GM19023 (cell line): ENCODE results near the gene ZSWIM8.
A peak's percentile ranks its signal among the peaks of the same experiment; 100 is the strongest.
"Not testable (repeated sequence)": the region's sequence is repeated elsewhere in the genome, so short reads cannot be mapped to it uniquely, and the experiment has no call there.

Experiments
- ATAC-seq: cut with Tn5 transposase; IDR thresholded peaks from one replicate; pipeline ENCODE4 v1.9.1; 2021; ENCODE audit warnings: mild to moderate bottlenecking, moderate library complexity; ENCODE audit not compliant: unreplicated experiment

Gene ZSWIM8

DNA sequence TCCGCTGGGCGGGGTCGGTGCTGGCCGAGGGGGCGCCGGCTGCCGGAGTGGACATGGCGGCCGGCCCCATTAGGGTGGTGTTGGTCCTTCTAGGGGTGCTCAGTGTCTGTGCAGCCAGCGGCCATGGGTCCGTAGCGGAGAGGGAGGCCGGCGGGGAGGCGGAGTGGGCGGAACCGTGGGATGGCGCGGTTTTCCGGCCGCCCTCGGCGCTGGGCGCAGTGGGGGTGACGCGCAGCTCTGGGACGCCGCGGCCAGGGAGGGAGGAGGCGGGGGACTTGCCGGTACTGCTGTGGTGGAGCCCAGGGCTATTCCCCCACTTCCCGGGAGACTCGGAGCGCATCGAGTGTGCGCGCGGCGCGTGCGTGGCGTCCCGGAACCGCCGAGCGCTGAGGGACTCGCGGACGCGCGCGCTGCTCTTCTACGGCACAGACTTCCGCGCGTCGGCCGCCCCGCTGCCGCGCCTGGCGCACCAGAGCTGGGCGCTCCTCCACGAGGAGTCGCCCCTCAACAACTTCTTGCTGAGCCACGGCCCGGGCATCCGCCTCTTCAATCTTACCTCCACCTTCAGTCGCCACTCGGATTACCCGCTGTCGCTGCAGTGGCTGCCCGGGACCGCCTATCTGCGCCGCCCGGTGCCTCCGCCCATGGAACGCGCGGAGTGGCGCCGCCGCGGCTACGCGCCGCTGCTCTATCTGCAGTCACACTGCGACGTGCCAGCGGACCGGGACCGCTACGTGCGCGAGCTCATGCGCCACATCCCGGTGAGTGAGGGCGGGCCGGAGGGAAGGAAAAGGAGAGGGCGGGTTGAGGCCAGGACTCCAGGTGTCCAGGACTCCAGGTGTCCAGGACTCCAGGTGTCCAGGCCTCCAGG lies 12.9 kb upstream of the ZSWIM8 start:
- ATAC-seq, result peak; percentile 68

DNA sequence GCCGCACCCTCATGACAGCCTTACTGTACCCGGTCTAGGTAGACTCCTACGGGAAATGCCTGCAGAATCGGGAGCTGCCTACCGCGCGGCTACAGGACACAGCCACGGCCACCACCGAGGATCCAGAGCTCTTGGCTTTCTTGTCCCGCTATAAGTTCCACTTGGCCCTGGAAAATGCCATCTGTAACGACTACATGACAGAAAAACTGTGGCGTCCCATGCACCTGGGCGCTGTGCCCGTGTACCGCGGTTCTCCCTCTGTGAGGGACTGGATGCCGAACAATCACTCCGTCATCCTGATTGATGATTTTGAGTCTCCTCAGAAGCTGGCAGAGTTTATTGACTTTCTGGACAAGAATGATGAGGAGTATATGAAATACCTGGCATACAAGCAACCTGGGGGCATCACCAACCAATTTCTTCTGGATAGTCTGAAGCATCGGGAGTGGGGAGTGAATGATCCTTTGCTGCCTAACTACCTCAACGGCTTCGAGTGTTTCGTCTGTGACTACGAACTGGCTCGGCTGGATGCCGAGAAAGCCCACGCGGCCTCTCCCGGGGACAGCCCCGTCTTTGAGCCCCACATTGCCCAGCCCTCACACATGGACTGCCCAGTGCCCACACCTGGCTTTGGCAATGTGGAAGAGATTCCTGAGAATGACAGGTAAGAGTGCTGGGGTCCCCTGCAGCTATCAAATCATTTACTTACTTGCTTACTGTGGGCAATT lies 12.1 kb upstream of the ZSWIM8 start:
- ATAC-seq, result peak; percentile 6

DNA sequence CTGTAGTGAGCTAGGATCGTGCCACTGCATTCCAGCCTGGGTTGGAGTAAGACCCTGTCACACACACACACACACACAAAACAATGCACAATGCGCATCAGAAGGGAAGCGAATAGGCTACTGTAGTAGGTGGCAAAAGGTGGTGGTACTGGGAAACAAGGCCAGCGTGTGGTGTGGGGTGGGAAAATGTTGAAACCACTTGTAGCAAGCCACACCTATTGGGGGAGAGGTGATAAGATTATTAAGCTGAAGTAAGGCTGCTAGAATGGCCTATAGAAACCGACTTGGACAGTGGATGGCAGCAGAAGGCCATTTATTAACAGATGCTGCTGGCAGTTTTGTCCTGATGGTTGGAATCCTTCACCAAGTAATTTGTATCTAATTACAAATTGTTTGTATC lies 10.8 kb upstream of the ZSWIM8 start:
- ATAC-seq, result no peak

DNA sequence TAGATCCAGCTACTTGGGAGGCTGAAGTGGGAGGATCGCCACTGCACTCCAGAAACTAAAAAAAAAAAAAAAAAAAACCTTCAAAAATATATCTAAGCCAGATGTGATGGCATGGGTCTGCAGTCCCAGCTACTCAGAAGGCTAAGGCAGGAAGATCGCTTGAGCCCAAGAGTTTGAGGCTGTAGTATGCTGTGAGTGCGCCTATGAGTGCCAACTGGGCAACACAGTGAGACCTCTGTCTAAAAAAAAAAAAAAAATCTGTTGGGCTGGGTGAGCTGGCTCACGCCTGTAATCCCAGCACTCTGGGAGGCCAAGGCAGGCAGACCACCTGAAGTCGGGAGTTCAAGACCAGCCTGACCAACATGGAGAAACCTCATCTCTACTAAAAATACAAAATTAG lies 6.4 kb upstream of the ZSWIM8 start:
- ATAC-seq, result no peak

DNA sequence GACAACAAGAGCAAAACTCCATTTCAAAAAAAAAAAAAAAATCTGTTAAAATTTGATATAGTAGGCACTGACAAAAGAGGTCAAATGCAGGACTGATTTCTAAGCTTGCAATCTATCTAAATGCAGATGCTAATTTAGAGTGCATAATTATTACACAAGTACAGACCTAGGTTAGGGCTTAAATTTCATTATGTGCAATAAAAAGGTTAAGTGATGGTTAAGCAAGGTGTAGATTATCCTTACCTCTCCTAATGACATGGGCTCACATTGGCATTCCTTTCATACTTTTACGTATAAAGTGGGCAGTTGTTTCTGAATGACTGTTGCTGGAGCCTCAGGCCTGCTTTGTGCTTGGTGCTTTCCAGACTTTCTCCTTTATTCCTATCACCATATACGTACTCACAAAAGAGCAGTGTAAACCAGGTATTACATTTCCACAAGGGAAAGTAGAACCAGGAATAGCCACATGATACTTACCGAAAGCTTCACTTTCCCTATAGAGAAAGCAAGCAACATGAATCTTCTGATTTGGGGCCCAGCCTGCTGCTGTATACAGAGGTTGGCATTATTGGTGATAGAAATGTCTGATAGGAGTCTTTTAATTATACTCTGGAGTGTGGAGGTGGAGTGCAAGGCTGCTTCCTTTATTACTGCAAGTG lies 5.7 kb upstream of the ZSWIM8 start:
- no peak for ATAC-seq

DNA sequence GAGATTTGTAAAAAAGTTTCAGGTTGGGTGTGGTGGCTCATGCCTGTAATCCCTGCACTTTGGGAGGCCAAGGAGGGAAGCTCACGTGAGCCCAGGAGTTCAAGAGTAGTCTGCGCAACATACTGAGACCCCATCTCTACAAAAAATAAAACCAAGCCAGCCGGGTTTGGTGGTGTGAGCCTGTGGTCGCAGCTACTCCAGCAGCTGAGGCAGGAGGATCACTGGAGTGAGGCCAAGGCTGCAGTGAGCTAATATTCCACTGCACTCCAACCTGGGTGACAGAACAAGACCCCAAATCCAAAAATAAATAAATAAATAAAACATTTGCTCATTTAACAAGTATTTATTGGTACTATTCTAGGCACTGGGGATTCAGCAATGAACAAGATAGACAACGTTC lies 5.1 kb upstream of the ZSWIM8 start:
- ATAC-seq, result no peak

DNA sequence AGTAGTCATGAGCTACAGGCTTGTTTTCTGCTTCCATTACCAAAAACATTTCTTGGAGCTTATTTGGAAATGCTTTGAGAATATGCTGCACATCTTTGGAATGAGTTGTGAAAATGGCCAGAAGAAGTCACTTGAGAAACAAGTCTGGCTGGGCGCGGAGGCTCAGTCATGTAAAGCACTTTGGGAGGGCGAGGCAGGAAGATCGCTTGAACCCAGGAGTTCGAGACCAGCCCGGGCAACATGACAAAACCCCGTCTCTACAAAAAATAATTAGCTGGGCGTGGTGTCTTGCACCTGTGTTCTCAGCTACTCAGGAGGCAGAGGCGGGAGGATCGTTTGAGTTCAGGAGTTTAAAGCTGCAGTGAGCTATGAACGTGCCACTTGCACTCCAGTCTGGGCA lies 4.4 kb upstream of the ZSWIM8 start:
- ATAC-seq, result no peak

DNA sequence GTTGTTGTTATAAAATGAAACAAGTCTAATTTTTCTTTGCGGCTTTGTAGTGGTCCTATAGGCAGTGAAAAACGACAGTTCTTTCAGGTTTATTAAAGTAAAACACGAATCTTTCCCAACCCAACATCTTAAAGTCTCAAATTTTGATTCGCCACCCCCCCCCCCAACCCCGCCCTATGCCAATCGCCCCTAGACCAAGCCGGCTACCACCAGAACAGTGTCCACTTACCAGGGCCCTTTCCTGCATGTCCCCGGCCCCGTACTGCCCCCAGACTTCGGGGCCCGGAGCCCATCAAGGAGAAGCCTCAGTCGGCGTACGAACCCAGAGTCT lies 3.9 kb upstream of the ZSWIM8 start:
- ATAC-seq, result peak; percentile 14

DNA sequence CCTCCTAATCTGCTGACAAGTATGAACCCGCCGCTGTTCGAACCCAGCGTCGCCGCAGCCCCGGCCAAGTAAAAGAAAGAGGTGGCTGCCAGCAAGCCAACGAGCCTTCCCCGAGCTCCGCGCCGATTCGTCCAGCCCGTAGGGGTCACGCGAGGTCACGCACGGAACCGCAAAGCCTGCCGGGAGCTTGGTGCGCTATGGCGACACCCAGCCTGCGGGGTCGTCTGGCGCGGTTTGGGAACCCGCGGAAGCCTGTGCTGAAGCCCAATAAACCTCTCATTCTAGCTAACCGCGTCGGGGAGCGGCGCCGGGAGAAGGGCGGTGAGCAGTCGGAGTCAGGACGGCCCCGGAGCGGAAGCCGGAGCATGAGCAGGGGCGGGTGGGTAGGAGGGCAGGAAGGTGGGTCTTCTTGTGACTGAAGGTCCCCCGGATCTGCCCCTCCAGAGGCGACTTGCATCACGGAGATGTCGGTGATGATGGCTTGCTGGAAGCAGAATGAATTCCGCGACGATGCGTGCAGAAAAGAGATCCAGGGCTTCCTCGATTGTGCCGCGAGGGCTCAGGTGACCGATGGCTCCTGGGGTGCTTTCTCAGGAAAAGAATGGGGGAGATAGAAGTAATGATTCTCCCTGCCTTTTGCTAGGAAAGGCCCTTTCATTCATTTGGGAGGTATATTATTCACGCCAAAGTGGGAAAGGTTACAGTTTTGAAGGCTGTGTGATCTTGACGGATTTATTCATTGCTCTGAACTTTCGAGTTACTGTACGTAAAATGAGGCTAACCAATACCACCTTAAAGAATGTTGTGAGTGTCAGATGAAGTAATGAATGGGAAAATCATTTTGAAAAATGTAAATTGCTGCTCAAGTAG lies 3.3 kb upstream of the ZSWIM8 start, which contains the start of gene CHCHD1:
Gene CHCHD1 (plus strand): TSS at position 170 of the 870 bp plus-strand sequence. CDS start 28 bp downstream, at position 198.
- peak; percentile 54 for ATAC-seq

DNA sequence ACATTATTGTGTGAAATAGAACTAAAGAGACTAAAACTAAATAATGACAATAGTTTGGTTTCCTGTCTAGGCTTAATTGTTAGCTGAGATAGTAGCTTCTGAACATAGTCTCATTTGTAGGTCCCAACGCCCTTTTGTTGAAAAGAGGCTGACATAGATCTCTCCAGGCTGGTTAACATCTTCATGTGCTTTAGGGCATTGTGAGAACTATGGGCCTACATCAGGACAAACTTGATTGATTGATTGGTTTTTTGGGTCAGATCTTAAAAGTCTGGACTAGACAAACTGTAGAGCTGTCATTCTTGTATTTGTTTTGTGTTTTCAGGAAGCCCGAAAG lies 2.7 kb upstream of the ZSWIM8 start:
- no peak for ATAC-seq

DNA sequence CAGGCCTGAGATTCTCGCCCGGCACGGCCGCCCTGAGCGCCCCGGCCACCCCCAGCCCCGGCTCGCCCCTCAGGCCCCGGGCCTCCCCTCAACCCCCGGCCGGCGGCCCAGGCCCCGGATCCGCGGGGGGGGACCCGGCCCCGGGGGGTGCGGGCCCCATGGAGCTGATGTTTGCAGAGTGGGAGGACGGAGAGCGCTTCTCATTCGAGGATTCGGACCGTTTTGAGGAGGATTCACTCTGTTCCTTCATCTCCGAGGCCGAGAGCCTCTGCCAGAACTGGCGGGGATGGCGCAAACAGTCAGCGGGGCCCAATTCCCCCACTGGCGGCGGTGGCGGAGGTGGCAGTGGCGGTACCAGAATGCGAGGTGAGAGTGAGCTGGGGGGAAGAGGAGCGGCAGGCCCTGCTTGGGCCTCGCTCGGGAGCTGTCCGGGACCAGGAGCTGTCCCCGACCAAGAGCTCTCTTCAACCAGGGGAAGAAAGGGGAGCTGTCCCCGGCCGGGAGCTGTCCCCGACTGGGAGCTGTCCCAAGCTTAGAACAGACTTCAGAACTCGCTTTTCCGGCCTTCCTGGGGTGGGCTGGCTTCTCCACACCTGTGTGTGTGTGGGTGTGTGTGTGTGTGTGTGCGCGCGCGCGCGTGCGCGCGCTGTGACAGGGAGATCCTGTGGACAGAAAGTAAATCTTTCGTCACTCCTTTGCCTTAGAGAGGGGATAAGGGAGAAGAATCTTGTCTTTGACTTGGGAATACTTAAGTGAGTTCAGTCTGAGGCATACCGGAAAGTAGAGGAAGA lies 510 bp downstream of the ZSWIM8 start:
- ATAC-seq, result peak; percentile 32

DNA sequence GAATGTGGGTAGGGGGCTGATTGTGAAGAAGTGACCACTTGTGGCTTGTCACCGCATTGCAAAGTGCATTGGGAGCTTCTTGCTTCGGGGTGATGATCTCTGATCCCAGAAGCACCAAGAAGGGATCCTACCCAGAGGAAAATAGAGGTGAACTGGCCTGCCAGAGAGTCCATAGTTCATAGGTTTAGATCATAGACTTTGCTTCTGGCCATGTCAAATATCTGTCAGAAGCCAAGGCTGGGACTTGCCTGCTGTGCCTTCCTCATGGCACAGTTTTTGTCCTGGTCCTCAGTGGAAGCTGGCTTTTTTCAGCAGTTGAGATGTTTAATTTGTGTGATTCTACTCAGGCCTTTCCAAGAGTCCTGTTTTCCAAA lies 1.1 kb downstream of the ZSWIM8 start:
- no peak for ATAC-seq

DNA sequence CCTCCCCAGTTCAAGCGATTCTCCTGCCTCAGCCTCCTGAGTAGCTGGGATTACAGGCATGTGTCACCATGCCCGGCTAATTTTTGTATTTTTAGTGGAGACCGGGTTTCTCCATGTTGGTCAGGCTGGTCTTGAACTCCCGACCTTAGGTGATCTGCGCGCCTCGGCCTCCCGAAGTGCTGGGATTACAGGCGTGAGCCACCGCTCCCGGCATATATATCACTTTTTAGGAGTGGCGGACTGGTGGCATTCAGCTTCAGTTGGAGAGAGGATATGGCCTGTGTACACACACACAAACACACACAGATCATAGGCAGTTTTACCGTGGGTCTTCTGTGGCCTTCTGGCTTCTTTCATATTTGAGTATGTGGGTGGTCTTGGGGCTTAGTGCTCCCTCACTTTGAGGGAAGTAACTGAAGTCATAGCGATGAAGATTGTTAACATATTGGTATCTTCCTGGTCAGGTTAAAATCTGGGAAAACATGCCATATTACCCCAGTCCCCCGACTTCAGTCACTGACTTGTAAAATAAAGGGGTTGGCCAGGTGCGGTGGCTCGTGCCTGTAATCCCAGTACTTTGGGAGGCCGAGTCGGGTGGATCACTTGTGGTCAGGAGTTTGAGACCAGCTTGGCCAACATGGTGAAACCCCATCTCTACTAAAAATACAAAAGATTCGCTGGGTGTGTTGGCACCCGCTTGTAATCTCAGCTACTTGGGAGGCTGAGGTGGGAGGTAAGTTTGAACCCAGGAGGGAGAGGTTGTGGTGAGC lies 1.8 kb downstream of the ZSWIM8 start:
- not testable (repeated sequence) for ATAC-seq

DNA sequence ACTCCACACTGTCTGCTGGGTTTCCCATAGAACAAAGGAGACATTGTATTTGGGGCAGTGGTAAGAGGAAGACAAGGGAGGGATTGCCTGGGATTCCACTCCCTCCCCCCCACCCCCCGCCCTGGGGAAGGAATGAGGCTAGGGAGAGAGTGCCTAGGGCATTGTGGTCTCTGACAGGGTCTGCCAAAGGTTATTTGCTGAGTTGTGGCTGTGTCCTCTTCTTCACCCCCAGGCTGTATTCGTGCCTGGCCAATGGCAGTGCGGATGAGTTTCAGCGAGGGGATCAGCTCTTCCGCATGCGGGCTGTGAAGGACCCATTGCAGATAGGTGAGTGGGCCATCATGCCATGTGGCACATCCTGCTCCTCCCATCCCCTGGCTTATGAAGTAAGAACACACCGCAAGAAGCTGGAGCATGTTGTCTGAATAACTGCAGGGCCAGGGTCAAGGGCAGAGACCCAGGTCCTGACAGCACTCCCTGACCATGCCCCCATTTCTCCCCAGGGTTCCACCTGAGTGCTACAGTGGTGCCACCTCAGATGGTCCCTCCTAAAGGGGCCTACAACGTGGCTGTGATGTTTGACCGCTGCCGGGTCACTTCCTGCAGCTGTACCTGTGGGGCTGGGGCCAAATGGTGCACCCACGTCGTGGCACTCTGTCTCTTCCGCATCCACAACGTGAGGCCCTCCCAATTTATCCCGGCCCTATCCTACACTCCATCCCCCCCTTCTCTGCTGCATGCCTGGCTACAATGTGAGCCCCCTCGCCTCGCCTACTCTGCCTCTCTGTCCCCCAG lies 3.7 kb downstream of the ZSWIM8 start:
- no peak for ATAC-seq

DNA sequence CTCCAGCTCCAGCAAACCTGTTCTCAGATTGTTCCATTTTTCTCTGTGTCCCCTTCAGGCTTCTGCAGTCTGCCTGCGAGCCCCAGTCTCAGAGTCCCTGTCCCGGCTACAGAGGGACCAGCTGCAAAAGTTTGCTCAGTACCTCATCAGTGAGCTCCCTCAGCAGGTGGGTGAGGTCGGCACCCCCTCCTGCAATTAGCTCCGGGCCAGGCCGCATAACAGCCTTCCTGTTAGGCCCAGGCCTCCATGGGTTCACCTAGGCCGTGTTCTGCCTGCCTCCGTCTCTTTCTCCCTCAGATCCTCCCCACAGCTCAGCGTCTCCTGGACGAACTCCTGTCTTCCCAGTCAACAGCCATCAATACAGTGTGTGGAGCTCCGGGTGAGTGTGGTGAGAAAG lies 4.3 kb downstream of the ZSWIM8 start:
- no peak for ATAC-seq

DNA sequence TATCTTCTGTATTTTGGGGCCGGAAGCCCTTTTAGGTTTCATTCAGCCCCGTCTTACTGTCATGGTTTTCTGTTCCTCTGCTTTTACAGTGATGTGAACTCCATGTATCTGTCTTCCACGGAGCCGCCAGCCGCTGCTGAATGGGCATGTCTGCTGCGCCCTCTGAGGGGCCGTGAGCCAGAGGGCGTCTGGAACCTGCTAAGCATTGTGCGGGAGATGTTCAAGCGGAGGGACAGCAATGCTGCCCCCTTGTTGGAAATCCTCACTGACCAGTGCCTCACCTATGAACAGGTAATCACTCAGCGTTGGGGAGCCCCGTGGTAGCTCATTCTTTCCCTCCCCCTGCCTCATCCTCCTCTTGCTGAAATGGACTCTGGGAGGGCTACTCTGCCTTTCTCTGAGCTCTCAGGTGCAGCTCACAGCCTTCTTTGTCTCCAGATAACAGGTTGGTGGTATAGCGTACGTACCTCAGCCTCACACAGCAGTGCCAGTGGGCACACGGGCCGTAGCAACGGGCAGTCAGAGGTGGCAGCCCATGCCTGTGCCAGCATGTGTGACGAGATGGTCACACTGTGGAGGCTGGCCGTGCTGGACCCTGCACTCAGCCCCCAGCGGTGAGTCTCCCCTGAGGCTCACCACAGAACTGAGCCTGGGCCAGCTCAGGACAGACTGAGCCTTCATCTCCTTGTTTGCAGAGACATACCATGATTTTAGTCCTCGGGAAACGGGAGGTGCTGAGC lies 5.7 kb downstream of the ZSWIM8 start:
- no peak for ATAC-seq

DNA sequence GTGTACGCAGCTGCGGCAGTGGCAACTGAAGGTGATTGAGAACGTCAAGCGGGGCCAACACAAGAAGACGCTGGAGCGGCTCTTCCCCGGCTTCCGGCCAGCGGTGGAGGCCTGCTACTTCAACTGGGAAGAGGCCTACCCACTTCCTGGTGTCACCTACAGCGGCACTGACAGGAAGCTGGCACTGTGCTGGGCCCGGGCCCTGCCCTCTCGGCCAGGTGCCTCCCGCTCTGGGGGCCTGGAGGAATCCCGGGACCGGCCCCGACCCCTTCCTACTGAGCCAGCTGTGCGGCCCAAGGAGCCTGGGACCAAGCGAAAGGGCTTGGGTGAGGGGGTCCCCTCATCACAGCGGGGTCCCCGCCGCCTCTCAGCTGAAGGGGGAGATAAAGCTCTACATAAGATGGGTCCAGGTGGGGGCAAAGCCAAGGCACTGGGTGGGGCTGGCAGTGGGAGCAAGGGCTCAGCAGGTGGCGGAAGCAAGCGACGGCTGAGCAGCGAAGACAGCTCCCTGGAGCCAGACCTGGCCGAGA lies 6.5 kb downstream of the ZSWIM8 start:
- no peak for ATAC-seq

DNA sequence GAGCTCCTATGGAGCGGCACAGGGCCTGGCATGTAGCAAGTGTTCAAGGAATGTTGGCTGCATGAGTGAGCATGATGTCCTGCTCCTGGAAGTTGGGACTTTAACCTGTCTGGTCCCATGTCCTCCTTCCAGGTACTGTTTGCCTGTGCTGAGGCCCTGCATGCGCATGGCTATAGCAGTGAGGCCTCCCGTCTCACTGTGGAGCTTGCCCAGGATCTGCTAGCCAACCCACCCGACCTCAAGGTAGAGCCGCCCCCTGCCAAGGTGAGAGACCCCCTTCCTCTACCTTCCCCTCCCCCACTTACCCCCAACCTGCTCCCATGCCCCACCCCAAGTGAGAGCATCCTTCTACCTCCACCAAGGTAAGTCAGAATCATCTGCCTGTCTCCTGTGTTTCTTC lies 8.1 kb downstream of the ZSWIM8 start:
- no peak for ATAC-seq
